Activated CD8-positive, alpha-beta memory T cell treated with anti-CD3 and anti-CD28 coated beads for 36 hours (primary cell): ENCODE data around the gene ASNSD1. TPM values are rescaled to one million over a fixed set of nuclear protein-coding genes. Genes with fewer than 3 reads are reported as not detected.

Experiments used
- total RNA-seq, 2 experiments: library from RNA; stranded (reverse); gene quantifications; one replicate each; pipeline ENCODE4 v1.2.3, GENCODE V29; 2021

ASNSD1 gene
- total RNA-seq, 2 experiments from 2014 or later, result 52.1 to 54.4 TPM

Other genes starting within 250 kb of the ASNSD1 start
- gene WDR75, start 220.0 kb upstream of the ASNSD1 start, total RNA-seq, result 100 to 1,000 TPM; 107 to 114 TPM
- 1 to 10 TPM; 1.4 to 1.8 TPM for gene SLC40A1, start 80.7 kb upstream of the ASNSD1 start, total RNA-seq
- gene ANKAR, start 13.2 kb downstream of the ASNSD1 start, total RNA-seq, result 1 to 10 TPM; 3.8 to 4.6 TPM
- 10 to 100 TPM; 13.1 to 13.3 TPM for gene OSGEPL1, start 101.3 kb downstream of the ASNSD1 start, total RNA-seq
- gene ORMDL1, start 122.9 kb downstream of the ASNSD1 start, total RNA-seq, result 10 to 100 TPM; 76.8 to 83.3 TPM
- 10 to 100 TPM; 46.1 to 48.2 TPM for gene PMS1, start 123.0 kb downstream of the ASNSD1 start, total RNA-seq